HS-5 (cell line): ENCODE results near the gene AVPI1.
"Not testable (repeated sequence)": the region's sequence is repeated elsewhere in the genome, so short reads cannot be mapped to it uniquely, and the experiment has no call there.

Experiments
- DNase-seq: peaks from one replicate; pipeline ENCODE4 v3.0.0-alpha.2; 2012; ENCODE audit warnings: low read depth

Gene AVPI1

GRCh38 chr10:97682042-97682441 is 5.0 kb downstream of the AVPI1 start:
- DNase-seq = no peak

DNA sequence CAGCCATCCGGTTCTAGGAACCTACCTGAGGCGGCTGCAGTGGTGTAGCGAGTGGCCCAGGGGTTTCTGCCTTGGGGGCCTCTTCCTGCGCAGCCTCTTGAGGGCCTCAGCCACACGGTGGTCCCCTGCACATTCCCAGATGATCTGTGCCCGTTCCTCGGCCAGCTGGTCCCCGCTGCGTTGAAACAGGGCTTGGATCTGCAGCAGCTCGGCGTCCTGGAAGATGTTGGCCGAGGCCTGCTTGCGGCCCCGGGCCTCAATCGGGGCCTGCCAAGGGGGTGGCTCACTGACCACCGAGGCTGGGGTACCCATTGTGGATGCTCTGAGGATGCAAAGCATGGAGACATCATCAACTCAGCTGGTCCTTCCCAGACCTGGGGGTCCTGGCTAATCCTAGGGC is 7.4 kb downstream of the AVPI1 start:
- DNase-seq = no peak

DNA sequence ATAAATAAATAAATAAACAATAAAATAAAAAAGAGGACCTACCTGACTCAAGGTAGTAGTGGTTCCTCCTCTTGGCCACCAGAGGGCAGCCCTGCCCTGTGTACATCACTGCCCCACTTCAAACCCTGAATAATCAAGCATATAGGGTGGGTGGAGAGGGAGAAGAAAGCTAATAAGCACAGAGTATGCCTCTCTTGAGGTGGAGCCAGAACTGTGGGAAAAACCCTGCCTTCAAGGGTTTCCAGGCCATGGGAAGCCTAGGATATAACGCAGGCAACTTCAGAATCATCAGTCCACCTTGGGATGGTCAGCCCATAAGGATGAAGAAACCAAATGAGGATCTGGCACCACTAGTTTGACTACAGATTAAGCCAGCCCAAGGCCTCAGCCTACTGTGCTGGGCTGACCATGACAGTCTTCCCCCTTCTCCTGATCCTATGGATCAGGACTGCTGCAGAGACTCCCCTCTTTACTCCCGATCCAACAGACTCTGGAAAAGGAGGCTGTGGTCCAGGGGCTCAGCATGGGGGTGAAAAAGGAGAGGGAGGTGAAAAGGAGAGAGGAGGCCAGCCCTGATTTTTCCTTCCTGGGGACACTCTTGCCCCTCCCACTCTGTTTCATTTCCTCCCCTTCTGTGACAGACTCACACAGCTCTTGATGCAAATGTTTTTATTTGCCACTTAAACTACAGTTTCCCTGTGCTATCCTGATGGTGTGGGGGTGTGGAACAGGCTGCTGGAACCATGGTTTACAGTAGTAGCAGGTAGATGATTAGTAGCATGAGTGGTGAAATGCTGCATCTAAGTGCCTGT is 10.1 kb downstream of the AVPI1 start:
- DNase-seq = no peak

- no peak for DNase-seq
Measured at GRCh38 chr10:97675222-97675621, 11.8 kb downstream of the AVPI1 start.

GRCh38 chr10:97673736-97674525 is 13.1 kb downstream of the AVPI1 start:
- peak; percentile 68 for DNase-seq

GRCh38 chr10:97669571-97669970 is 17.5 kb downstream of the AVPI1 start:
- DNase-seq = no peak

GRCh38 chr10:97667463-97667862 is 19.6 kb downstream of the AVPI1 start:
- no peak for DNase-seq

DNA sequence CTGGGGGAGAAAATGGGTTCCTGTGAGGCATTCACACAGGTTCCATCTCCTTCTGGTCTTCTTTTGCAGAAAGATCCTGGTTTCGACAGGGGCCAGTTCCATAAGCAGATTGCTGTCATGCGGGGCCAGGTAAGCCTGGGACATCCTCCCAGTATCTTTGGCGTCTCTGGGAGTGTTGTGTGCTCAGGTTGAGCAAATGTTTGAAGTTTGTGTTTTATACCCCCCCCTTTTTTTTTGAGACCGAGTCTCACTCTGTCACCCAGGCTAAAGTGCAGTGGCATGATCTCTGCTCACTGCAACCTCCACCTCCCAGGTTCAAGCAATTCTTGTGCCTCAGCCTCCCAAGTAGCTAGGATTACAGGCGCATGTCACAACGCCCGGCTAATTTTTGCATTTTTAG is 20.0 kb downstream of the AVPI1 start:
- no peak for DNase-seq

DNA sequence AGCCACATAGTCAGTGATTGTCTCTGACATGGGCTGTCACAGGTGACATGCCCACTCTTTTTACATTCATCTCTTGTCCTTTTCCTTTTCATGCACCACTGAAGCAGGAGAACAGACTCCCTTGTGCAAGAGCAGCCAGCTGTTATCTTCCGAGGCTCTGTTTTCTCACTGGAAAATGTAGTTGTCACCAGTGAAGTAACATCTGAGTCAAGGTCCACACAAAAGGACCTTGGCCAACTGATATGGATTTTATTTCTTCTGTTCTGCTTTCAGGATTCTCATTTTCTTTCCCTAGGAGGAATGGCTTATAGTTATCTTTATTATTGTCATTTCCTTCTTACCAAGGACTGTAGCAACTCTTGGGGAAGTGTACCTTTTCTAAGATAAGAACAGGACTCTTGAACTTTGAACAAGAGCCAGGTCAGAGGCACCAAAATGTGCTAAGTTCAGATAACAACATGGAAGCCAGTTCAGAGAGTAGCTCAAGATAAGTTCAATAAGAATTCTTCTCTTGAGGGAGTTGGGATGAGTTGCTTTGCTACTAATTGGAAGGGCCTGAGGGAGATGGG is 22.7 kb downstream of the AVPI1 start:
- DNase-seq = no peak

GRCh38 chr10:97659589-97659988 is 27.5 kb downstream of the AVPI1 start:
- DNase-seq = no peak

DNA sequence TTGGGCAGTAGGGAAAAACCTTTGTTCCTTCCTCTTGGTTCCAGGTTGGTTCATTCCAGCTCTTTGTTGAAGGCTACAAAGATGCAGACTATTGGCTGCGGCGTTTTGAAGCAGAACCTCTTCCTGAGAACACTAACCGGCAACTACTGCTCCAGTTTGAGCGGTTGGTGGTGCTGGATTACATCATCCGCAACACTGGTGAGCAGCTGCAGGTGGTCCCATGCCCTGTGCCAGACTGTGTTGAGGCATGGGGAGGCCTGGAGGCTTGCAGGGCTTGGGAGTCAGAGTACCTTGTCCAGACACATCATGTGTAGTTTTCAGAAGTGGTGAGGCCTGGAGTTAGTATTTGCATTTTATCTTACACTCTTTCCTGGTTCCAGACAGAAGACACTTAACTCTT is 30.3 kb downstream of the AVPI1 start:
- no peak for DNase-seq

DNA sequence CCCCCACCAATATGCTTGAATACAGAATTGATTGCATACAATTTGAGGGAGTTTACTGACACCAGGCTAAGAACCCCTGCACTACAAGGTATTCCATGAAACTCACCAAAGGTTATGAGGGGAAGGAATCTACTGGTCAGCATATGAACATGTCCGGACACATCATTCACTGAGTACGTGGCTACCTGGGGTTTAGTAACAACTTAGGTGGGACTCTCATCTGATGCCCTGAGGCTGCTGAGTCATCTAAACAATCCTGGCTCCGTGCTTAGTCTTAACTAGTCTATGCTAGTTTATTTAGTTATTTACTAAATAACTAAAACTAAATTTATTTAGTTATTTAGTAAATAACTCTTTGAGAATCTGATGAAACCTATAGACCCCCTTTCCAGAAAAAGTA is 35.3 kb downstream of the AVPI1 start:
- DNase-seq = no peak

- DNase-seq = no peak
Measured at GRCh38 chr10:97650726-97651125, 36.3 kb downstream of the AVPI1 start.

DNA sequence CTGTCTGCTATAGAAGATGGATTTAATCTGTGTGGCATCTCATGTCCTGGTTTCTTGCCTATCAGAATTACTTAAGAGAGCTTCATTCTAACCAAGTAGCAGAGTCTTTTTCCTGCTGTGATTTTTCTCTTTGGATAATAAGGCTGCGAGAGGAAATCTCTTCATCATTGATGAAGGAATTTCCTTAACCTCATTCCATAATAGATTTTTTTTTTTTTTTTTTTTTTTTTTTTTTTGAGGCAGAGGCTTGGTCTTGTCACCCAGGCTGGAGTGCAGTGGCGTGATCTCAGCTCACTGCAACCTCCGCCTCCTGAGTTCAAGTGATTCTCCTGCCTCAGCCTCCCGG is 37.7 kb downstream of the AVPI1 start:
- not testable (repeated sequence) for DNase-seq

DNA sequence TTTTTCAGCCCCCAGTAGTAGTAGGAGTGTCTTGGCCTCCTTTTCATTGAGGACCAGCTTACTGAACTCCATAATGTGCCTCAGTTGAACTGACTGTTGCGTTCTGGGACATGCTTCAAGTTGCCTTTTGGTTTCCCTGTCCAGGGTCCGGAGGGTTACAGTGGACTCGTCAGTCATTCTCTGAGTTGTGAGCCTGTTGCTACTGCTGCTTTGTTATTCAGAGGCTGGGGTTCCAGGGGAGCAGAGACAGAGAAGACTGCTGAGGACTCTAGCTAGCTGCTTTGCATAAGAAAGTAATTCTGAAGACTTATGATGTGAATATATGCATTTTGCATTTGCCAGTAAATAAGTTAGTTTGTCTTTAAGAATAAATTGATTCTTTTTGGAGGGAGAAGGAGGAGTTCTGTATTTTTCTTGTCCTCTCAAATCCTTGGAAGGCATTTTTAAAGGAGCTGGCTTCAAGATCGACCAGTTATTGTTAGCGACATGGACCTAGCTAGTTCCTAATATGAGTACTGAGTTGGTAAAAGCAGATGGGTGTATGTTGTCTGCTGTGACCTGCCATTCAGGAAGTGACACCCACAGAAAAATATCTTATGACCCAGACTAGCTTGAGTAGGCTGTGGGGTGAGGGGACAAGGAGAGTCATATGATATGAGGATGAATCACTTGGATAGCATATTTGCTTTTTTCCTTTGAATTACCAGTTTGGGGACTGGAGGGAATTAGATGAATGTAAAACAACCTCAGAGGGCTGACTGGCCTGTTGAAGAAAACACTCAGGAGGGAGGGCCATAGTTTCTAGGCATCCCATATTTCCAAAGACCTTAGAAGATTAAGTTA is 38.3 kb downstream of the AVPI1 start:
- DNase-seq = peak; percentile 92

DNA sequence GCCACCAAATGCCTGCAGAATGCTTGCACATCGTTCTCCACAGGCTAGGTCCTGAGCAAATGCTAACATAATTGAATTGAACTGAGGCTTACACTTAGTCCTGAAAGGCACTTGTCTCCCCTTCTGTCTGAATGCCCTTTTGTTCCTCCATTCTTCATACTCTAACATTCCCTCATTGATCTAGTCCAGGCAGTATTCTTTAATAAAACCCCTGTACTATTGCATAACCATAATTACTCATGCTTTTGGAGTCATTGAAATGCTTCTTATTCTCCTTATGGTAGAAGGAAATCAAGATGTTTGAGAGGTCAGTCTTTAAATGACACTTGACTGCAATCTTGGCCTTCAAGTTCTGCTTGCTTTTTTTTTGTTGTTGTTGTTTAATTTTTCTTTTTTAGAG is 39.5 kb downstream of the AVPI1 start:
- DNase-seq = peak; percentile 66

DNA sequence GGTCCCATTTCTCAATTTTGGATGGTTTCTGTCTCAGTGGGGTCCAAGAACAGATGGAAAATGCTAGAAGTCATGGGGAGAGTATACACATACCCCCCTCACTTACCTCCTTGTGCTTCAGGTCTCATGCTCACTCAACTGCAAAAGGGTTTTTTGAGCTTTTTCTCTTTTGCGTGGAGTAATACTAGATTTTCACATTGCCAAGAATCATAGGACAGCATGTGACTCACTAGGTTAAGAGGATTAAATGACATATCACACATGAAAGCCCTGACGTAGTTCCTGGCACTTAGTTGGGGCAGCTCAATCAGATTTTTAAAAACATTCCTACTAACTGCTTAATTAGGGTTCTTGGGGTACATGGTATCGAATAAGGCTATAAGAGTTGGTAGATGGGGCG is 42.1 kb downstream of the AVPI1 start:
- DNase-seq = no peak

DNA sequence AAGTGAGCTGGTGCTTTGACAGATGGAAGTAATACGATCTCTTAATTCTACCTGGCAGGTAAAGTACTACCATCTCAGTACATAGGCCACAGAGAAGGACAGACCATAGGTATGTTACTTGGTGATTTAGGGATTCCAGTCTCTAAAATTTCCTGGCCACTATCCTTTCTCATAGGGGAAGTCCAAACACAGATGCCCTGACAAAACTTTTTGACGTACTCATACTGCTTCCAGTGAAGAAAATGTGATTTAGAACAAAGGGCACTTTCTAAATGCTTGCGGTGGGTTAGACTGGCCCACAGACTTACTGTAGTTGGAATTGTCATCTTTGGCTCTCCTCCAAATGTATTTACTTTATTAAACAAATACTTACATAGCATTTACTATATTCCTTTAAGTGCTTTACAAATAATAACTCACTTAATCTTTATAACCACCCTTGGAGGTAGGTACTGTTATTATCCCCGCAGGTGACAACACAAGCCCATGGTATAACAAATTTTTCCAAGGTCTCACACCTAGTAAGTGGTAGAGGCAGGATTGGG is 43.5 kb downstream of the AVPI1 start:
- DNase-seq = no peak

- not testable (repeated sequence) for DNase-seq
Measured at GRCh38 chr10:97642471-97643159, 44.4 kb downstream of the AVPI1 start.

GRCh38 chr10:97640868-97641811 is 45.9 kb downstream of the AVPI1 start:
- no peak for DNase-seq
